Measurements from ENCODE around the gene LPAR6. TPM values are rescaled to one million over a fixed set of nuclear protein-coding genes. Genes with fewer than 3 reads are reported as not detected.

LPAR6 gene
- total RNA-seq, 1 donor from 2014 or later = 21.1 TPM

DNA sequence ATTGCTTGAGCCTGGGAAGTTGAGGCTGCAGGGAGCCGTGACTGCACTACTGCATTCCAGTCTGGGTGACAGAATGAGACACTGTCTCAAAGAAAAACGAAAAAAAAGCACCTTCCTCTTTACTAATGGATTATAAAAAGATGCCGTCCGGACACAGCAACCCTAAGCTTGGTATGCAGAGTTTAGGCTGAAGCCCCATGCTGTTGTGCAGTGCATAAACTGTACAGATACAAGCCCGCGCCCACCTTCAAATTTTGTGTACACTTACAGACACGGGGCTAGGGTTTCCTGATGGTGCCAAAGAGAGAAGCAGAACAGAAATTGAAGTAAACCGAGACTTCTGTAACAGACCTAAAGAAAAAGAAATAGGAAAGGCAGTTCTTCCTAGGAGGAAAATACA lies 9.0 kb downstream of the LPAR6 start:
- no peak for TF ChIP-seq CTCF (IDR thresholded peaks at IDR 0.05; ENCODE audit: unreplicated experiment)
- H3K9me3 Mint-ChIP-seq = no peaks in the 10 kb centered on the region
- no peak for DNase-seq (ENCODE audit: low spot score in 2 of 2, unreplicated experiment in 2 of 2)
- no peak overlapping the region for H3K4me3 Mint-ChIP-seq
- H3K27ac Mint-ChIP-seq = peak overlapping the region; percentile 81
- peaks cover 78% of the 10 kb centered on the region for H3K4me1 Mint-ChIP-seq
- no peaks in the 10 kb centered on the region for H3K36me3 Mint-ChIP-seq
- no peaks in the 10 kb centered on the region for H3K27me3 Mint-ChIP-seq (ENCODE audit: low read depth)

DNA sequence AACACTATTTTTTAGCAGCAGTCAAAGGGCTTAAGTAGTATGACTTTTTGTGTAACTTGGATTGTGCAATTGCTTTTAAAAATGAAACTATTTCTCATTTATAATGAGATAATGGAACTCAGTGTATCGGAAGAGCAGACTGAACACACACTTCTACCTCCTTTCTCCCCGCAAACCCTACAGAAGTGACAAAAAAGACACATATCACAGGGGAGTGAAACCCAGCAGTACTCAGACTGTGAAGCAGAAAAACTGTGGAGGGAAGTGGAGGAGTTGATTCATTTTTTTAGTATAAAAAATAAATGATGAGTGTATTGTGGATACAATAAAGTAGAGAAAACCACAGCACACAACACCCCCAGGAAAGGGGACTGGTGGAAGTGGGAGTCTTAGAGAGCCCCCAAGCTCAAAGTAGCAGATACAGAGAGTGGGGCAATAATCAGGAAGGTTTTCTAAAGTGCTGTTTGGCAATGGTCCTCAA lies 9.7 kb downstream of the LPAR6 start:
- Mint-ChIP-seq H3K9me3 (no peaks in the 10 kb centered on the region), H3K4me3 (no peak overlapping the region), H3K27ac (peak overlapping the region; percentile 13), H3K4me1 (peaks cover 80% of the 10 kb centered on the region), H3K36me3 (no peaks in the 10 kb centered on the region), H3K27me3 (ENCODE audit: low read depth) (no peaks in the 10 kb centered on the region)
- DNase-seq (ENCODE audit: low spot score in 2 of 2, unreplicated experiment in 2 of 2) = no peak
- TF ChIP-seq CTCF (IDR thresholded peaks at IDR 0.05; ENCODE audit: unreplicated experiment) = no peak

DNA sequence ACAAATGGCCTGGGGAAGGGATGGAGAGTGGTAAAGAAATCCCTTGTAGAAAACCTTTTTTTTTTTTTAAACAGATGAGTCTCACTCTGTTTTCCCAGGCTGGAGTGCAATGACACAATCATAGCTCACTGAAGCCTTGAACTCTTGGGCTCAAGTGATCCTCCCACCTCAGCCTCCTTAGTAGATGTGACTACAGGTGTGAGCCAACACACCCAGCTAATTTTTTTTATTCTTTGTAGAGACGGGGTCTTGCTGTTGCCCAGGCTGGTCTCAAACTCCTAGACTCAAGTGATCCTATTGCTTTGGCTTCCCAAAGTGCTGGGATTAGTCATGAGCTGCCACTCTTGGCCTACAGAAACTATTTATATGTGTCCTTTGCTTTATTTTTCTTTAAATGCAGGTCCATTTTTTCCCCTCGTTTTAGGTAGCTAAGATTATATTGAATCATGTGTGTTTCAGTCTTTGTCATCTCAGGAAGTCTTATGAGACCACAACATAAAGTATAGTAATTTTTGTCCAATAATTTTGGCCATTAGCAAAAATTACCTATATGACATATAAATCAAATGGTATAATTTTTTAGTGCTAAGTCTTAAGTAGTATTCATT lies 10.5 kb downstream of the LPAR6 start:
- Mint-ChIP-seq H3K9me3 (no peaks in the 10 kb centered on the region), H3K4me1 (peaks cover 84% of the 10 kb centered on the region), H3K4me3 (no peak overlapping the region), H3K36me3 (no peaks in the 10 kb centered on the region), H3K27ac (peak overlapping the region; percentile 55), H3K27me3 (ENCODE audit: low read depth) (no peaks in the 10 kb centered on the region)
- TF ChIP-seq CTCF (IDR thresholded peaks at IDR 0.05; ENCODE audit: unreplicated experiment) = no peak
- no peak for DNase-seq (ENCODE audit: low spot score in 2 of 2, unreplicated experiment in 2 of 2)

DNA sequence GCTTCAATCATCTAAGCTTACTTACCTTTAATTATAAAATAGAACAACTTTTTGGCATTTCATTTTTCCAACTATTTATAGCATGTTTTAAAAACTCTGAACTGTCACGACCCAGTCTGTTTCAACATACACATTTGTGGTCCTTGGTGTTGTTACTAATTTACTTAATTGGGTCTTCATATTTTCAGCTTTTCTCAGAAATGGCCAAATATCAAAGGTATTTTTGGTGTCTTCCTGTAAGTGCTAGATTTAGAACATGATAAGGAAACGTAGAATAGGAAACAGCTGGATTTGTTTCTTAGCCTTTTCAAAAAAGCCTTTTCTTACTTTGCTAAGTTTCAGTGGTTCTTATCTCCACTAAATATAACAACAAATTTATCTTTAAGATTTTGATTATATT lies 11.4 kb downstream of the LPAR6 start:
- Mint-ChIP-seq H3K27me3 (ENCODE audit: low read depth) (no peaks in the 10 kb centered on the region), H3K4me1 (peaks cover 82% of the 10 kb centered on the region), H3K27ac (peak overlapping the region; percentile 95), H3K36me3 (peaks cover 4% of the 10 kb centered on the region), H3K4me3 (no peak overlapping the region), H3K9me3 (peaks cover 3% of the 10 kb centered on the region)
- no peak for DNase-seq (ENCODE audit: low spot score in 2 of 2, unreplicated experiment in 2 of 2)
- TF ChIP-seq CTCF (IDR thresholded peaks at IDR 0.05; ENCODE audit: unreplicated experiment) = no peak

- peak overlapping the region; percentile 95 for H3K27ac Mint-ChIP-seq
- peaks cover 9% of the 10 kb centered on the region for H3K36me3 Mint-ChIP-seq
- H3K9me3 Mint-ChIP-seq = peaks cover 8% of the 10 kb centered on the region
- H3K4me1 Mint-ChIP-seq = peaks cover 76% of the 10 kb centered on the region
- no peak for TF ChIP-seq CTCF (IDR thresholded peaks at IDR 0.05; ENCODE audit: unreplicated experiment)
- DNase-seq (ENCODE audit: low spot score in 2 of 2, unreplicated experiment in 2 of 2) = no peak
- H3K27me3 Mint-ChIP-seq (ENCODE audit: low read depth) = no peaks in the 10 kb centered on the region
- peak overlapping the region; percentile 3 for H3K4me3 Mint-ChIP-seq
These were observed 12.0 kb downstream of the LPAR6 start for GRCh38 chr13:48400850-48401291.
